GM12878 (cell line): Measurements from ENCODE around the gene HIC1. TPM values are rescaled to one million over a fixed set of nuclear protein-coding genes. Genes with fewer than 3 reads are reported as not detected.
A peak's percentile ranks its signal among the peaks of the same experiment; 100 is the strongest.

ENCODE experiments used
- CTCF ChIP-seq, 3 experiments: IDR thresholded peaks in 2 of 3; conservative IDR thresholded peaks in 1 of 3; 2 replicates each; pipeline ENCODE4 v1.5.1; 2011; ENCODE audit warnings: low read depth in 3 of 3, low read length in 3 of 3, mild to moderate bottlenecking in 3 of 3, control low read depth in 2 of 3, moderate library complexity in 2 of 3, inconsistent platforms in 1 of 3, mixed read lengths in 1 of 3; ENCODE audit not compliant: control insufficient read depth in 2 of 3, insufficient read depth in 1 of 3; ENCODE audit errors: extremely low read depth in 1 of 3
- DPF2 ChIP-seq: fragments of 450-650 bp; IDR thresholded peaks from 2 replicates; pipeline ENCODE4 v1.6.1; 2017; ENCODE audit warnings: mild to moderate bottlenecking
- EP300 ChIP-seq, 2 experiments: fragments of 150-350 bp in 1 of 2; IDR thresholded peaks; 2 replicates each; pipeline ENCODE4 v1.6.1; 2011 to 2012; ENCODE audit warnings: low read depth in 2 of 2, low read length in 2 of 2, borderline replicate concordance in 1 of 2, improper control_type of control experiment in 1 of 2, inconsistent platforms in 1 of 2; ENCODE audit not compliant: control insufficient read depth in 1 of 2
- GATAD2B ChIP-seq: fragments of 450-650 bp; conservative IDR thresholded peaks from 2 replicates; pipeline ENCODE4 v1.6.1; 2017; ENCODE audit warnings: low read depth, mild to moderate bottlenecking, moderate library complexity
- IKZF1 ChIP-seq: fragments of 450-650 bp; conservative IDR thresholded peaks from 2 replicates; pipeline ENCODE4 v1.6.1; 2017; ENCODE audit warnings: antibody characterized with exemption, mild to moderate bottlenecking
- LARP7 ChIP-seq: fragments of 450-650 bp; IDR thresholded peaks from 2 replicates; pipeline ENCODE4 v1.6.1; 2017; ENCODE audit warnings: mild to moderate bottlenecking
- MXI1 ChIP-seq: fragments of 150-350 bp; IDR thresholded peaks from 2 replicates; pipeline ENCODE4 v1.6.1; 2011; ENCODE audit warnings: low read depth, mild to moderate bottlenecking, inconsistent platforms, low read length, improper control_type of control experiment
- NBN ChIP-seq: fragments of 450-650 bp; IDR thresholded peaks from 2 replicates; pipeline ENCODE4 v1.6.1; 2016
- NKRF ChIP-seq: fragments of 450-650 bp; conservative IDR thresholded peaks from 2 replicates; pipeline ENCODE4 v1.6.1; 2017; ENCODE audit warnings: mild to moderate bottlenecking, moderate library complexity
- NR2F1 ChIP-seq: fragments of 450-650 bp; conservative IDR thresholded peaks from 2 replicates; pipeline ENCODE4 v1.6.1; 2017; ENCODE audit warnings: mild to moderate bottlenecking
- PAX5 ChIP-seq: IDR thresholded peaks from 2 replicates; pipeline ENCODE4 v1.6.1; 2011; ENCODE audit warnings: low read depth, low read length, borderline replicate concordance
- POLR2AphosphoS5 ChIP-seq: IDR thresholded peaks from 2 replicates; pipeline ENCODE4 v1.6.1; 2011; ENCODE audit warnings: mild to moderate bottlenecking, low read length, inconsistent platforms
- RAD21 ChIP-seq: IDR thresholded peaks from 2 replicates; pipeline ENCODE4 v1.6.1; 2011; ENCODE audit warnings: mild to moderate bottlenecking, low read depth, low read length, moderate library complexity; ENCODE audit not compliant: insufficient read depth
- RB1 ChIP-seq: fragments of 450-650 bp; formaldehyde crosslinking; IDR thresholded peaks from 2 replicates; pipeline ENCODE4 v1.6.1; 2017; ENCODE audit warnings: mild to moderate bottlenecking, borderline replicate concordance
- RFX5 ChIP-seq: IDR thresholded peaks from 2 replicates; pipeline ENCODE4 v1.6.1; 2011; ENCODE audit warnings: low read depth, low read length, improper control_type of control experiment
- SIN3A ChIP-seq: IDR thresholded peaks from 2 replicates; pipeline ENCODE4 v1.6.1; 2012; ENCODE audit warnings: low read depth, low read length, improper control_type of control experiment
- SIX5 ChIP-seq: IDR thresholded peaks from 2 replicates; pipeline ENCODE4 v1.6.1; 2011; ENCODE audit warnings: mild to moderate bottlenecking, low read depth, low read length, moderate library complexity; ENCODE audit not compliant: severe bottlenecking
- TAF1 ChIP-seq: IDR thresholded peaks from 2 replicates; pipeline ENCODE4 v1.6.1; 2011; ENCODE audit warnings: mild to moderate bottlenecking, low read depth, low read length, borderline replicate concordance
- TARDBP ChIP-seq: IDR thresholded peaks from 2 replicates; pipeline ENCODE4 v1.6.1; 2016; ENCODE audit warnings: borderline replicate concordance
- polyA plus RNA-seq, 11 experiments: library from polyadenylated mRNA; depleted of rRNA in 4 of 11; unstranded in 6 of 11; stranded (reverse) in 5 of 11; fragments of >200 nt; fragmentation: Nextera tagmentation in 4 of 11; fragmentation: Illumina TruSeq in 1 of 11; extraction: Ambion mirVana in 4 of 11; extraction: Trizol in 1 of 11; gene quantifications; 1 replicate in 1 of 11; 2 replicates in 10 of 11; pipeline versions ENCODE4 v1.2.1 to v1.2.3, GENCODE V29; 2011 to 2016; ENCODE audit warnings: inconsistent platforms in 2 of 11, missing spikeins in 2 of 11, low read depth in 1 of 11
- total RNA-seq, 4 experiments: library from RNA; depleted of rRNA in 3 of 4; stranded (reverse); fragments of >200 nt in 3 of 4; fragmentation: Illumina TruSeq in 1 of 4; extraction: Trizol in 1 of 4; gene quantifications; 2 replicates each; pipeline versions ENCODE4 v1.2.1 to v1.2.3, GENCODE V29; 2013 to 2021
- TF ChIP-seq, protein P1 (sequence below): IDR thresholded peaks from 2 replicates; pipeline ENCODE4 v1.6.1; 2011; ENCODE audit warnings: low read depth, low read length, improper control_type of control experiment, borderline replicate concordance
- TF ChIP-seq, protein P2 (sequence below): fragments of 450-650 bp; IDR thresholded peaks from 2 replicates; pipeline ENCODE4 v1.6.1; 2016; ENCODE audit warnings: mild to moderate bottlenecking
- TF ChIP-seq, protein P3 (sequence below): IDR thresholded peaks from 2 replicates; pipeline ENCODE4 v1.6.1; 2011; ENCODE audit warnings: borderline replicate concordance, low read depth, mild to moderate bottlenecking, moderate library complexity, mixed read lengths, low read length; ENCODE audit not compliant: insufficient read depth; ENCODE audit errors: extremely low read length

The HIC1 gene
- total and polyA plus RNA-seq, 10 of the 15 experiments (the other 5 are each of a cell fraction or from before 2014, with no cell fraction given), result 0.11 to 61.1 (median 4.9) TPM

DNA sequence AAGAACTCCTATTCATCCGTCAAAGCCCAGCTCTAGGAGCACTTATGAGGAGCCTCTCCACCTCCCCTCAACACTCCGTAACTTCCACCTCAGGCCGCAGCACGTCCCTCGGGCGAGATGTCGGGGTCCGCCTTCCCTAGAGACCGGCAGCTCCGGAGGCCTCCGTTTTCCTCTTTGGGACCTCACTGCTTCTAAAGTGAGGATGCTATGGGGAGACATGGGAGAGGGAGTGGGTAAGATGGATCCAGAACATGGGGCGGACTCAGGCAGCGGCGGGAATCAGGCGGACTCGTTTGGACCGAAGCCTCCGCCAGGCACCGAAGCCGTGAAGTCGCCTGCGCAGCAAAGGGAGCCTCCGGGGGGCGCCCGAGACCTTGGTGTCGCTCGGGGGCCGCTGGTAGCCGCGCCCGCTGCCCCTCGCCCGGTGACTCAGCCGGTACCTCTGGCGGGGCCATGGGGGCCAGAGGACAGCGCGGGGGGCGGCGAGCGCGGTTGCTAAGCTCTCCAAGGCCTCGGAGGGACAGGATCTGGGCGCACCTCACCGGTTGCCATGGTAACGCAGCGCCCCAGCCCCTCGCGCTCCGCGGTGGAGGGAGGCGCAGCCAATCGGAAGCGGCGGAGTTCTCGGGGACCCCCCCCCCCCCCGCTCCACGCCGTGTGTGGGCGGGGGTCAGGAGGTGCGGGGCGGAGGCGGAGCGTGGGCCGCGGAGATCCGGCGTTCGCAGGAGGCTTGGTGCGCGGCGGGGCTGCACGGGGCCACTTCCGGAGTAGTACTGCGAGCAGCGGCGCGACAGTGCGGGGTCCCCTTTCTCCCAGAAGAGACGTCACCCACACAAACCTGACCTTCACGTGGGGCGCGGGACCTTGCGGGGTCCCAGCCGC is 1.3 kb upstream of the HIC1 start (continued):
- peak; percentile 94 for TF ChIP-seq GATAD2B
- TF ChIP-seq SIX5, result no peak
- peak; percentile 44; the same call in 1 of the 2 replicates for TF ChIP-seq TAF1
- TF ChIP-seq DPF2, result peak; percentile 92
- TF ChIP-seq SIN3A, result peak; percentile 72
- no peak for TF ChIP-seq POLR2AphosphoS5
- TF ChIP-seq IKZF1, result peak; percentile 59; the same call in 1 of the 2 replicates
- TF ChIP-seq MXI1, result peak; percentile 56; the same call in 1 of the 2 replicates
- TF ChIP-seq CTCF (IDR thresholded peaks at IDR 0.05 in 2 of 3, conservative IDR thresholded peaks at IDR 0.05 in 1 of 3; ENCODE audit: control insufficient read depth in 2 of 3, extremely low read depth in 1 of 3, insufficient read depth in 1 of 3, low read depth in 3 of 3, low read length in 3 of 3), result peak; percentile 59 to 85 (median 75)
- TF ChIP-seq, protein P1, sequence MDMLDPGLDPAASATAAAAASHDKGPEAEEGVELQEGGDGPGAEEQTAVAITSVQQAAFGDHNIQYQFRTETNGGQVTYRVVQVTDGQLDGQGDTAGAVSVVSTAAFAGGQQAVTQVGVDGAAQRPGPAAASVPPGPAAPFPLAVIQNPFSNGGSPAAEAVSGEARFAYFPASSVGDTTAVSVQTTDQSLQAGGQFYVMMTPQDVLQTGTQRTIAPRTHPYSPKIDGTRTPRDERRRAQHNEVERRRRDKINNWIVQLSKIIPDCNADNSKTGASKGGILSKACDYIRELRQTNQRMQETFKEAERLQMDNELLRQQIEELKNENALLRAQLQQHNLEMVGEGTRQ, result no peak
- peak; percentile 57 for TF ChIP-seq RAD21
- TF ChIP-seq PAX5, result peak; percentile 25; the same call in 1 of the 2 replicates
- TF ChIP-seq LARP7, result peak; percentile 94
- 0 out of 2 replicates have a peak, but pooled peaks have one; percentile 11 for TF ChIP-seq TARDBP
- peak; percentile 100 for TF ChIP-seq NR2F1
- TF ChIP-seq RFX5, result peak; percentile 88
- TF ChIP-seq, protein P2, sequence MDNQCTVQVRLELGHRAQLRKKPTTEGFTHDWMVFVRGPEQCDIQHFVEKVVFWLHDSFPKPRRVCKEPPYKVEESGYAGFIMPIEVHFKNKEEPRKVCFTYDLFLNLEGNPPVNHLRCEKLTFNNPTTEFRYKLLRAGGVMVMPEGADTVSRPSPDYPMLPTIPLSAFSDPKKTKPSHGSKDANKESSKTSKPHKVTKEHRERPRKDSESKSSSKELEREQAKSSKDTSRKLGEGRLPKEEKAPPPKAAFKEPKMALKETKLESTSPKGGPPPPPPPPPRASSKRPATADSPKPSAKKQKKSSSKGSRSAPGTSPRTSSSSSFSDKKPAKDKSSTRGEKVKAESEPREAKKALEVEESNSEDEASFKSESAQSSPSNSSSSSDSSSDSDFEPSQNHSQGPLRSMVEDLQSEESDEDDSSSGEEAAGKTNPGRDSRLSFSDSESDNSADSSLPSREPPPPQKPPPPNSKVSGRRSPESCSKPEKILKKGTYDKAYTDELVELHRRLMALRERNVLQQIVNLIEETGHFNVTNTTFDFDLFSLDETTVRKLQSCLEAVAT, result peak; percentile 40; the same call in 1 of the 2 replicates
- peak; percentile 51; the same call in 1 of the 2 replicates for TF ChIP-seq RB1
- 0 out of 2 replicates have a peak, but pooled peaks have one; percentile 32 for TF ChIP-seq NBN
- TF ChIP-seq EP300 (IDR thresholded peaks at IDR 0.05; ENCODE audit: borderline replicate concordance in 1 of 2, control insufficient read depth in 1 of 2, low read depth in 2 of 2, low read length in 2 of 2), result peak in 1 of 2 experiments; percentile 23; a peak in 1 of 4 replicates
- TF ChIP-seq, protein P3, sequence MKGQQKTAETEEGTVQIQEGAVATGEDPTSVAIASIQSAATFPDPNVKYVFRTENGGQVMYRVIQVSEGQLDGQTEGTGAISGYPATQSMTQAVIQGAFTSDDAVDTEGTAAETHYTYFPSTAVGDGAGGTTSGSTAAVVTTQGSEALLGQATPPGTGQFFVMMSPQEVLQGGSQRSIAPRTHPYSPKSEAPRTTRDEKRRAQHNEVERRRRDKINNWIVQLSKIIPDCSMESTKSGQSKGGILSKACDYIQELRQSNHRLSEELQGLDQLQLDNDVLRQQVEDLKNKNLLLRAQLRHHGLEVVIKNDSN, result peak; percentile 21
- peak; percentile 61 for TF ChIP-seq NKRF
